HepG2 (cell line): ENCODE data around the gene INTS6L. TPM values are rescaled to one million over a fixed set of nuclear protein-coding genes. Genes with fewer than 3 reads are reported as not detected.

ENCODE experiments used
- ATAC-seq: fragments of 200-7000 bp; cut with Tn5 transposase; 3 replicates; pipeline ENCODE4 v1.9.1; 2020; ENCODE audit warnings: mild to moderate bottlenecking, moderate library complexity
- BruUV-seq: library from RNA; stranded (reverse); fragments of 400-500 nt; replicated peaks from 2 replicates; lab custom pipeline; 2021; lab: Mats Ljungman, UMichigan
- CTCF ChIA-PET: fragments of 300-600 bp; formaldehyde crosslinking; extraction: SDS; loops from one replicate; lab custom pipeline; 2021; ENCODE audit warnings: low total read pairs, inconsistent platforms, low intra/inter-chr PET ratio; lab: Yijun Ruan, JAX
- POLR2A ChIA-PET: fragments of 350-600 bp; sonication (Branson Sonifier 250); formaldehyde crosslinking; loops from one replicate; lab custom pipeline; 2020; ENCODE audit warnings: antibody characterized with exemption, inconsistent platforms; lab: Yijun Ruan, JAX
- DNase-seq: peaks from one replicate; pipeline ENCODE4 v3.0.0-alpha.2; 2015; ENCODE audit warnings: low spot score
- FAIRE-seq: peaks from 3 replicates; lab custom pipeline; 2011; peaks lifted over from hg19 to GRCh38; lab: Jason Lieb, UNC
- H2AFZ ChIP-seq: one replicate; pipeline ENCODE4 v1.6.1; 2011; ENCODE audit warnings: low read length, inconsistent platforms
- H3K27ac ChIP-seq: fragments of 300-600 bp; 3 replicates; pipeline ENCODE4 v1.8.0; 2011; ENCODE audit warnings: mixed run types, mild to moderate bottlenecking, mixed read lengths, low read length, inconsistent platforms; ENCODE audit not compliant: insufficient read depth; ENCODE audit errors: extremely low read length
- H3K27me3 ChIP-seq, 2 experiments: fragments of 200-600 bp in 1 of 2; 2 replicates in 1 of 2; 3 replicates in 1 of 2; pipeline versions ENCODE4 v1.6.0 to v1.8.0; 2011; ENCODE audit warnings: low read length in 2 of 2, mild to moderate bottlenecking in 2 of 2, moderate library complexity in 2 of 2, inconsistent platforms in 1 of 2; ENCODE audit not compliant: insufficient read depth in 2 of 2, control insufficient read depth in 1 of 2
- H3K36me3 ChIP-seq, 2 experiments: fragments of 200-600 bp in 1 of 2; replicated peaks in 1 of 2; 2 replicates in 1 of 2; 3 replicates in 1 of 2; pipeline versions ENCODE4 v1.5.1 to v1.8.0; 2011; ENCODE audit warnings: low read length in 2 of 2, inconsistent platforms in 1 of 2; ENCODE audit not compliant: insufficient read depth in 2 of 2, control insufficient read depth in 1 of 2
- H3K4me1 ChIP-seq: 2 replicates; pipeline ENCODE4 v1.5.1; 2012; ENCODE audit warnings: low read length, inconsistent platforms; ENCODE audit not compliant: insufficient read depth
- H3K4me2 ChIP-seq: 2 replicates; pipeline ENCODE4 v1.6.0; 2011; ENCODE audit warnings: low read depth, low read length, inconsistent platforms
- H3K4me3 ChIP-seq, 3 experiments: fragments of 200-600 bp in 1 of 3; sonication (generic), shearing (Covaris generic) in 1 of 3; replicated peaks in 1 of 3; 2 replicates each; pipeline ENCODE4 v1.5.1; 2011 to 2016; ENCODE audit warnings: low read length in 3 of 3, inconsistent platforms in 2 of 3, low read depth in 2 of 3, mild to moderate bottlenecking in 2 of 3, control low read depth in 1 of 3, mixed read lengths in 1 of 3; ENCODE audit not compliant: insufficient read depth in 1 of 3
- H3K79me2 ChIP-seq: one replicate; pipeline ENCODE4 v1.6.1; 2011; ENCODE audit warnings: low read length, inconsistent platforms; ENCODE audit not compliant: insufficient read depth
- H3K9ac ChIP-seq: 2 replicates; pipeline ENCODE4 v1.6.0; 2011; ENCODE audit warnings: mild to moderate bottlenecking, low read depth, low read length, inconsistent platforms; ENCODE audit not compliant: insufficient read depth
- H3K9me3 ChIP-seq: 2 replicates; pipeline ENCODE4 v1.5.1; 2012; ENCODE audit warnings: mild to moderate bottlenecking, low read length
- H4K20me1 ChIP-seq: 2 replicates; pipeline ENCODE4 v1.6.0; 2011; ENCODE audit warnings: inconsistent platforms, mild to moderate bottlenecking, low read length, moderate library complexity; ENCODE audit not compliant: insufficient read depth
- ATF7 ChIP-seq, 2 experiments: fragments of 450-650 bp in 1 of 2; sonication (generic) in 1 of 2; formaldehyde crosslinking in 1 of 2; IDR thresholded peaks; 2 replicates each; pipeline versions ENCODE4 v1.4.0 to v1.6.1; 2016 to 2020; ENCODE audit warnings: antibody characterized with exemption in 1 of 2, mild to moderate bottlenecking in 1 of 2, missing genetic modification reagents in 1 of 2
- ATM ChIP-seq: fragments of 450-650 bp; IDR thresholded peaks from 2 replicates; pipeline ENCODE4 v1.7.1; 2017; ENCODE audit warnings: mild to moderate bottlenecking, borderline replicate concordance
- CREB1 ChIP-seq, 2 experiments: fragments of 450-650 bp in 1 of 2; IDR thresholded peaks; 2 replicates each; pipeline ENCODE4 v1.6.1; 2016 to 2017; ENCODE audit warnings: control low read depth in 1 of 2, mild to moderate bottlenecking in 1 of 2, missing compliant biosample characterization in 1 of 2, missing genetic modification characterization in 1 of 2
- REPIN1 ChIP-seq: sonication (generic); formaldehyde crosslinking; IDR thresholded peaks from 2 replicates; pipeline ENCODE4 v1.8.0; 2022; ENCODE audit warnings: missing genetic modification reagents, low read depth, mild to moderate bottlenecking, borderline replicate concordance
- ZNF124 ChIP-seq: sonication (generic); formaldehyde crosslinking; IDR thresholded peaks from 2 replicates; pipeline ENCODE4 v1.4.0; 2020; ENCODE audit warnings: missing genetic modification reagents
- ZNF317 ChIP-seq: sonication (generic); formaldehyde crosslinking; IDR thresholded peaks from 2 replicates; pipeline ENCODE4 v1.5.0; 2020; ENCODE audit warnings: mild to moderate bottlenecking, missing genetic modification reagents
- ZNF891 ChIP-seq: sonication (generic); formaldehyde crosslinking; IDR thresholded peaks from 2 replicates; pipeline ENCODE4 v1.5.0; 2020; ENCODE audit warnings: mild to moderate bottlenecking, missing genetic modification reagents
- ZZZ3 ChIP-seq: sonication (generic); formaldehyde crosslinking; IDR thresholded peaks from 2 replicates; pipeline ENCODE4 v1.4.0; 2020; ENCODE audit warnings: missing genetic modification reagents, mild to moderate bottlenecking, borderline replicate concordance
- WGBS: methylation state at CpG from one replicate; pipeline ENCODE4 v1.1.6; 2017; ENCODE audit warnings: low lambda C conversion rate; 5-methylcytosine and 5-hydroxymethylcytosine counted together
- in situ Hi-C: cut with HindIII; loops from 2 replicates; pipeline ENCODE4 v1.10.0; 2017; ENCODE audit warnings: low pct_unique_long_range_greater_than_20kb; ENCODE audit not compliant: extremely low pct_ligation_motif_present
- intact Hi-C: fragments of 100-400 bp; cut with micrococcal nuclease; formaldehyde crosslinking; loops from one replicate; pipeline ENCODE4 v1.10.0; 2022; ENCODE audit not compliant: unreplicated experiment
- polyA plus RNA-seq, 8 experiments: library from polyadenylated mRNA; depleted of rRNA in 3 of 8; stranded (reverse) in 7 of 8; unstranded in 1 of 8; fragments of >200 nt; fragmentation: Illumina TruSeq in 4 of 8; extraction: Trizol in 4 of 8; gene quantifications; 2 replicates each; pipeline versions ENCODE4 v1.2.1 to v1.2.3, GENCODE V29; 2011 to 2016; ENCODE audit warnings: low read depth in 4 of 8, missing spikeins in 1 of 8, mixed read lengths in 1 of 8; ENCODE audit not compliant: insufficient read depth in 1 of 8
- total RNA-seq, 5 experiments: library from RNA; depleted of rRNA; stranded (reverse); fragments of >200 nt; fragmentation: Illumina TruSeq; extraction: Trizol; gene quantifications; 2 replicates each; pipeline ENCODE4 v1.2.3, GENCODE V29; 2016; ENCODE audit warnings: low read depth in 1 of 5
- TF ChIP-seq, protein P1 (sequence below): IDR thresholded peaks from 2 replicates; pipeline ENCODE4 v1.6.1; 2016; ENCODE audit warnings: mild to moderate bottlenecking

Gene INTS6L
- total and polyA plus RNA-seq, 2 of the 13 experiments (the other 11 are each of a cell fraction or from before 2014, with no cell fraction given) = not detected

DNA sequence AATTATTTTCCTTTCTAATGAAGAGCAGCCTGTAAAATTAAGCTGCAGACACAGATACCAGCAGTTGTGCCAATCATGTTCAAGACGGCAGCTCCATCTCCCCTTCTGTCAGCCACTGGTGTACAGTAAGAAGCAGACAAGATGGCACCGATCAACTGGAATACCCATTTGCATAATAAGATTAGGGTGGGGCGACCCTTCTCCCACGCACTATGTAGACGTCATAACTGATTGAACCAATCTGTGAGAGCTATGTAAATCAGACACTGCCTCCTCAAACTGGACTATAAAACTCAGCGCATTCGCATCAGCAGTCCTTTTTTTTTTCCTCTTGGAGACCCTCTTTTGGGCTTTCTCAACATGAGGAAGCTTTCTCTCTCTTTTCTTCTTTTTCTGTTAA, 40.4 kb upstream of the INTS6L start:
- no peak for ATAC-seq
- Histone ChIP-seq H3K4me1 (no peaks in the 10 kb centered on the region), H3K79me2 (no peaks in the 10 kb centered on the region), H3K9ac (no peak overlapping the region), H3K36me3 (no peaks in the 10 kb centered on the region), H3K9me3 (no peaks in the 10 kb centered on the region), H3K4me2 (no peak overlapping the region), H3K27me3 (no peaks in the 10 kb centered on the region), H2AFZ (no peak overlapping the region), H3K4me3 (no peak overlapping the region), H3K27ac (no peak overlapping the region), H4K20me1 (no peaks in the 10 kb centered on the region)
- TF ChIP-seq ZNF891 (CRISPR knock-in tag) (no peak), ZNF317 (CRISPR knock-in tag) (no peak), ATM (no peak), REPIN1 (no peak), ZZZ3 (no peak)
- TF ChIP-seq, protein P1, sequence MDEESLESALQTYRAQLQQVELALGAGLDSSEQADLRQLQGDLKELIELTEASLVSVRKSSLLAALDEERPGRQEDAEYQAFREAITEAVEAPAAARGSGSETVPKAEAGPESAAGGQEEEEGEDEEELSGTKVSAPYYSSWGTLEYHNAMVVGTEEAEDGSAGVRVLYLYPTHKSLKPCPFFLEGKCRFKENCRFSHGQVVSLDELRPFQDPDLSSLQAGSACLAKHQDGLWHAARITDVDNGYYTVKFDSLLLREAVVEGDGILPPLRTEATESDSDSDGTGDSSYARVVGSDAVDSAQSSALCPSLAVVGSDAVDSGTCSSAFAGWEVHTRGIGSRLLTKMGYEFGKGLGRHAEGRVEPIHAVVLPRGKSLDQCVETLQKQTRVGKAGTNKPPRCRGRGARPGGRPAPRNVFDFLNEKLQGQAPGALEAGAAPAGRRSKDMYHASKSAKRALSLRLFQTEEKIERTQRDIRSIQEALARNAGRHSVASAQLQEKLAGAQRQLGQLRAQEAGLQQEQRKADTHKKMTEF (CRISPR knock-in tag) = no peak
- no TSS peak for BruUV-seq
- WGBS = 78% methylated on average over 4 of the region's 7 CpGs
- in situ Hi-C loops (no loop called here), intact Hi-C loops (no loop called here)
- CTCF ChIA-PET = no interaction called here
- POLR2A ChIA-PET = no interaction called here
- DNase-seq = no peak
- FAIRE-seq = no peak

DNA sequence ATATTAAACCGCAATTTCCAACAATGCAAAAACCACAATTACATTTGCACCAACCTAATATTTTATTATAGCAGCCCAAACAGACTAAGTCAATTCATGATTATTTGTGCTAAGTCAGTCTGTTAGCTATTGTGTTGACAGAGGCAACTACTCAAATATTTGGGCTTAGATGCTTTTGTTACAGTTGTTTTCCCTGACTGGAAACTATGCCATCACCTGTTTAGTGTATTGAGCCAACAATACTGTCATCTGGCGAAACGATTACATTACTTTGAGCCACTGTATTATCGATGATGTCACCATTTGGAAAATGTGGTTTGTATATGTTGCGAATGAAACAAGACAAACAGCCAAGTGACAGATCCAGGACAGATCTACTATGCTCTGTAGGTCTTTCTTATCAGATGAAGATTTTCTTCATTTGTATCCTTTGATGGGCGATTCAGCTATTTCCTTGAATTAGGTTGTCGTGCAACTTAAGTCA, 38.7 kb upstream of the INTS6L start:
- Histone ChIP-seq H3K36me3 (no peaks in the 10 kb centered on the region), H2AFZ (no peak overlapping the region), H3K4me3 (no peak overlapping the region), H4K20me1 (no peaks in the 10 kb centered on the region), H3K9me3 (no peaks in the 10 kb centered on the region), H3K4me1 (no peaks in the 10 kb centered on the region), H3K27me3 (no peaks in the 10 kb centered on the region), H3K9ac (no peak overlapping the region), H3K79me2 (no peaks in the 10 kb centered on the region), H3K4me2 (no peak overlapping the region), H3K27ac (no peak overlapping the region)
- FAIRE-seq = no peak
- ChIA-PET POLR2A (no interaction called here), CTCF (no interaction called here)
- TF ChIP-seq CREB1 (IDR thresholded peaks at IDR 0.05) (0 out of 2 replicates have a peak, but pooled peaks have one; percentile 10), CREB1 (CRISPR knock-in tag; IDR thresholded peaks at IDR 0.05) (no peak), ZNF124 (CRISPR knock-in tag) (no peak), ATF7 (IDR thresholded peaks at IDR 0.05) (peak; percentile 86), ATF7 (CRISPR knock-in tag; IDR thresholded peaks at IDR 0.05) (no peak)
- DNase-seq = no peak
- 4% methylated on average over 6 of the region's 7 CpGs for WGBS
- intact Hi-C loops = no loop called here
- in situ Hi-C loops = no loop called here
- no peak for ATAC-seq
- no TSS peak for BruUV-seq
